Measurements from ENCODE around the gene GRIP1.

GRCh38 chr12:66461331-66461730 lies 217.5 kb downstream of the GRIP1 start:
- TF ChIP-seq, protein P1, sequence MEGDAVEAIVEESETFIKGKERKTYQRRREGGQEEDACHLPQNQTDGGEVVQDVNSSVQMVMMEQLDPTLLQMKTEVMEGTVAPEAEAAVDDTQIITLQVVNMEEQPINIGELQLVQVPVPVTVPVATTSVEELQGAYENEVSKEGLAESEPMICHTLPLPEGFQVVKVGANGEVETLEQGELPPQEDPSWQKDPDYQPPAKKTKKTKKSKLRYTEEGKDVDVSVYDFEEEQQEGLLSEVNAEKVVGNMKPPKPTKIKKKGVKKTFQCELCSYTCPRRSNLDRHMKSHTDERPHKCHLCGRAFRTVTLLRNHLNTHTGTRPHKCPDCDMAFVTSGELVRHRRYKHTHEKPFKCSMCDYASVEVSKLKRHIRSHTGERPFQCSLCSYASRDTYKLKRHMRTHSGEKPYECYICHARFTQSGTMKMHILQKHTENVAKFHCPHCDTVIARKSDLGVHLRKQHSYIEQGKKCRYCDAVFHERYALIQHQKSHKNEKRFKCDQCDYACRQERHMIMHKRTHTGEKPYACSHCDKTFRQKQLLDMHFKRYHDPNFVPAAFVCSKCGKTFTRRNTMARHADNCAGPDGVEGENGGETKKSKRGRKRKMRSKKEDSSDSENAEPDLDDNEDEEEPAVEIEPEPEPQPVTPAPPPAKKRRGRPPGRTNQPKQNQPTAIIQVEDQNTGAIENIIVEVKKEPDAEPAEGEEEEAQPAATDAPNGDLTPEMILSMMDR (IDR thresholded peaks at IDR 0.05) = no peak
- no peak for TF ChIP-seq POLR2A (IDR thresholded peaks at IDR 0.05)

All from tibial nerve (tissue), 3 donors.